Liver (tissue), 9 donors: ENCODE data around the gene TRAFD1. TPM values are rescaled to one million over a fixed set of nuclear protein-coding genes. Genes with fewer than 3 reads are reported as not detected.

ENCODE experiments used
- DNase-seq: peaks from one replicate; pipeline ENCODE4 v3.0.0-alpha.2; 2017; ENCODE audit warnings: low spot score
- H3K27ac ChIP-seq, 2 donors: one replicate each; pipeline ENCODE4 v1.7.0; 2013; ENCODE audit warnings: inconsistent platforms in 2 of 2, low read length in 2 of 2, control low read depth in 1 of 2, low read depth in 1 of 2, mild to moderate bottlenecking in 1 of 2
- H3K27me3 ChIP-seq, 4 donors: one replicate each; pipeline versions ENCODE4 v1.6.1 to v1.7.0; 2013; ENCODE audit warnings: low read length in 3 of 4, inconsistent platforms in 1 of 4, mild to moderate bottlenecking in 1 of 4, moderate library complexity in 1 of 4; ENCODE audit not compliant: control insufficient read depth in 4 of 4, insufficient read depth in 4 of 4
- H3K36me3 ChIP-seq, 4 donors: one replicate each; pipeline versions ENCODE4 v1.6.1 to v1.7.0; 2013; ENCODE audit warnings: low read length in 3 of 4, mild to moderate bottlenecking in 3 of 4, low read depth in 1 of 4, moderate library complexity in 1 of 4; ENCODE audit not compliant: control insufficient read depth in 4 of 4, insufficient read depth in 3 of 4
- H3K4me1 ChIP-seq, 4 donors: one replicate each; pipeline versions ENCODE4 v1.6.1 to v1.7.0; 2013; ENCODE audit warnings: low read length in 3 of 4, mild to moderate bottlenecking in 3 of 4, moderate library complexity in 1 of 4; ENCODE audit not compliant: control insufficient read depth in 4 of 4, insufficient read depth in 4 of 4
- H3K4me3 ChIP-seq, 3 donors: one replicate each; pipeline versions ENCODE4 v1.6.1 to v1.7.0; 2013; ENCODE audit warnings: low read length in 3 of 3, control low read depth in 1 of 3, low read depth in 1 of 3, mild to moderate bottlenecking in 1 of 3
- H3K9ac ChIP-seq, 2 donors: one replicate each; pipeline ENCODE4 v1.7.0; 2013; ENCODE audit warnings: low read length in 2 of 2, mild to moderate bottlenecking in 2 of 2, moderate library complexity in 2 of 2, control low read depth in 1 of 2, low read depth in 1 of 2
- H3K9me3 ChIP-seq, 4 donors: one replicate each; pipeline versions ENCODE4 v1.6.1 to v1.7.0; 2013; ENCODE audit warnings: low read length in 3 of 4; ENCODE audit not compliant: control insufficient read depth in 4 of 4
- CTCF ChIP-seq: fragments of 150-350 bp; IDR thresholded peaks from 2 replicates; pipeline ENCODE4 v1.5.1; 2017; ENCODE audit warnings: improper control_type of control experiment, low read depth, low read length; ENCODE audit not compliant: missing input control
- FOXA2 ChIP-seq: IDR thresholded peaks from 2 replicates; pipeline ENCODE4 v1.6.1; 2016; ENCODE audit warnings: antibody characterized with exemption
- GABPA ChIP-seq, 2 donors: IDR thresholded peaks in 1 of 2; conservative IDR thresholded peaks in 1 of 2; 2 replicates each; pipeline ENCODE4 v1.6.1; 2016; ENCODE audit warnings: antibody characterized with exemption in 2 of 2, mild to moderate bottlenecking in 1 of 2, moderate library complexity in 1 of 2
- HNF4A ChIP-seq, 2 donors: conservative IDR thresholded peaks; 2 replicates each; pipeline ENCODE4 v1.6.1; 2016; ENCODE audit warnings: antibody characterized with exemption in 2 of 2, mild to moderate bottlenecking in 2 of 2
- HNF4G ChIP-seq: IDR thresholded peaks from 2 replicates; pipeline ENCODE4 v1.6.1; 2016; ENCODE audit warnings: antibody characterized with exemption
- NR2F2 ChIP-seq: IDR thresholded peaks from 2 replicates; pipeline ENCODE4 v1.6.1; 2016; ENCODE audit warnings: antibody characterized with exemption
- RXRA ChIP-seq, 2 donors: IDR thresholded peaks; 2 replicates each; pipeline ENCODE4 v1.6.1; 2017 to 2018; ENCODE audit warnings: antibody characterized with exemption in 2 of 2, mild to moderate bottlenecking in 1 of 2
- SP1 ChIP-seq: IDR thresholded peaks from 2 replicates; pipeline ENCODE4 v1.6.1; 2018; ENCODE audit warnings: antibody characterized with exemption, mild to moderate bottlenecking
- TAF1 ChIP-seq: conservative IDR thresholded peaks from 2 replicates; pipeline ENCODE4 v1.6.1; 2016; ENCODE audit warnings: antibody characterized with exemption, mild to moderate bottlenecking
- YY1 ChIP-seq: IDR thresholded peaks from 2 replicates; pipeline ENCODE4 v1.6.1; 2016; ENCODE audit warnings: antibody characterized with exemption, mild to moderate bottlenecking
- WGBS: extraction: QIAGEN DNeasy Blood & Tissue Kit; methylation state at CpG from one replicate; pipeline ENCODE4 v1.1.7; 2013; 5-methylcytosine and 5-hydroxymethylcytosine counted together
- polyA plus RNA-seq, 2 donors: library from polyadenylated mRNA; stranded (reverse) in 1 of 2; unstranded in 1 of 2; fragments of 200-250 nt in 1 of 2; fragments of >200 nt in 1 of 2; fragmentation: Nextera tagmentation in 1 of 2; extraction: Ambion mirVana in 1 of 2; gene quantifications; one replicate each; pipeline versions ENCODE4 v1.2.1 to v1.2.3, GENCODE V29; 2013 to 2015
- total RNA-seq, 2 donors: library from RNA; depleted of rRNA; stranded (reverse); fragments of >200 nt; gene quantifications; one replicate each; pipeline ENCODE4 v1.2.3, GENCODE V29; 2014
- TF ChIP-seq, protein P1 (sequence below): IDR thresholded peaks from 2 replicates; pipeline ENCODE4 v1.6.1; 2016; ENCODE audit warnings: antibody characterized with exemption
- donor health status: healthy.
- donor health status: healthy.
- donor health status: healthy.
- donor health status: healthy.
- donor health status: healthy.

TRAFD1 gene
- total and polyA plus RNA-seq, 4 donors = 7.0 to 19.3 (median 13.2) TPM

GRCh38 chr12:112115259-112116045 lies 9.9 kb upstream of the TRAFD1 start:
- Histone ChIP-seq H3K27me3 (no peaks in the 10 kb centered on the region), H3K9me3 (no peaks in the 10 kb centered on the region), H3K4me3 (no peak overlapping the region), H3K4me1 (peaks cover 0 to 3% (median 0%) of the 10 kb centered on the region in 4 donors), H3K27ac (no peak overlapping the region), H3K9ac (no peak overlapping the region), H3K36me3 (no peaks in the 10 kb centered on the region)
- 94% methylated on average over 6 of the region's 6 CpGs for WGBS
- no peak for DNase-seq
- TF ChIP-seq CTCF (no peak), GABPA (IDR thresholded peaks at IDR 0.05 in 1 of 2, conservative IDR thresholded peaks at IDR 0.05 in 1 of 2) (no peak), RXRA (IDR thresholded peaks at IDR 0.05) (no peak)
- TF ChIP-seq, protein P1, sequence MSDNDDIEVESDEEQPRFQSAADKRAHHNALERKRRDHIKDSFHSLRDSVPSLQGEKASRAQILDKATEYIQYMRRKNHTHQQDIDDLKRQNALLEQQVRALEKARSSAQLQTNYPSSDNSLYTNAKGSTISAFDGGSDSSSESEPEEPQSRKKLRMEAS = no peak

DNA sequence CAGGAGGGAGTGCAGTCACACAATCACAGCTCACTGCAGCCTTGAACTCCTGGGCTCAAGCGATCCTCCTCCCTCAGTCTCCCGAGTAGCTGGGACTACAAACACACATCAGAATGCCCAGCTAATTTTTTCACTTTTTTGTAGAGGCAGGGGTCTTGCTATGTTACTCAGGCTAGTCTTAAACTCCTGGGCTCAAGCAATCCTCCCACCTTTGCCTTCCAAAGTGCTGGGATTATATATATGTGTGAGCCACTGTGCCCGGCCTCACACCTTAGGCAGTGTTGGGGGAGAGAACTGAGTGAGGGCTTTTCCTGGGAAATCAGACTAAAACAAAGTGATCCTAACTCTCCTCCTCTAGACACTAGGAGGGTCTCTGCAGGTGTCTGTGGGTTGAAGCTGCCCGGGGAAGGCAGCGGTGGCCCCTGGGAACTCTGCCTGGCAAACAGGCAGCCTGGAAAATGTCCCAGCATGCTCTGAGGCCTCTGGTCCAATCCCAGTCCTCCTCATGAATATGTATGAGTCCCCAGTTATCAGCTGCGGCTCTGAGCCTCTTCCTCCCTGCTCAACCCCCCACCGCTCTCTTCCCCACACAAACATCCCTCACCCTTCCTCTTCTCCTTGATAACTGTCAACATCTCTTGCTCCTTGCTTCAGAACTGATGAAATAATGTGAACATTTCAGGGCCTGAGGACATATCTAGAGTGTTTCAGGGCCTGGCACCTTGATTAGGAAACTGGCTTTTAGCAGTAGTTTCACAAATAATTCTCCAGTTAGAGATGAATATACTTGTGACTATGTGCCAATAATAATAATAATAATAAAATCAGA lies 8.9 kb upstream of the TRAFD1 start:
- H3K4me1 ChIP-seq = peaks cover 0 to 3% (median 0%) of the 10 kb centered on the region in 4 donors
- peak overlapping the region in 1 of 2 donors; percentile 57 for H3K27ac ChIP-seq
- DNase-seq = peak; percentile 72
- no peaks in the 10 kb centered on the region for H3K9me3 ChIP-seq
- H3K9ac ChIP-seq = peak overlapping the region in 1 of 2 donors; percentile 36
- WGBS = 52% methylated on average over 7 of the region's 7 CpGs
- no peak overlapping the region for H3K4me3 ChIP-seq
- no peak for TF ChIP-seq FOXA2
- TF ChIP-seq SP1 = peak; percentile 30
- no peaks in the 10 kb centered on the region for H3K36me3 ChIP-seq
- H3K27me3 ChIP-seq = no peaks in the 10 kb centered on the region

DNA sequence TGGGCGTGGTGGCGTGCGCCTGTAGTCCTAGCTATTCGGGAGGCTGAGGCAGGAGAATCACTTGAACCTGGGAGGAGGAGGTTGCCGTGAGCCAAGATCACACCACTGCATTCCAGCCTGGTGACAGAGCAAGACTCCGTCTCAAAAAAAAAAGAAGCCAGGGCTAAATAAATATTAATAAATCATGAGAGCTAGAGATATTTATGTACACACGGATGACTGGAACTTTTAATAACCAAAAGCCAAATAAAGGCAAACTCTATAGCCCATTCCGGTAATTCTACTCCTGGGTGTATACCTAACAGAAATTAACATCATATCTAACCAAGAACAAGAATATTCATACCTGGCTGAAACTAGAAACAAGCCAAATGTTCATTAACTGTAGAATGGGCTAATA lies 7.7 kb upstream of the TRAFD1 start:
- WGBS = 92% methylated on average over 8 of the region's 8 CpGs
- no peak overlapping the region for H3K27ac ChIP-seq
- H3K4me3 ChIP-seq = no peak overlapping the region
- no peak for DNase-seq
- TF ChIP-seq HNF4A (conservative IDR thresholded peaks at IDR 0.05) (no peak), TAF1 (no peak), NR2F2 (no peak), YY1 (no peak), HNF4G (no peak), SP1 (no peak)
- H3K4me1 ChIP-seq = peaks cover 0 to 3% (median 0%) of the 10 kb centered on the region in 4 donors
- H3K27me3 ChIP-seq = no peaks in the 10 kb centered on the region
- H3K36me3 ChIP-seq = no peaks in the 10 kb centered on the region
- no peaks in the 10 kb centered on the region for H3K9me3 ChIP-seq
- no peak overlapping the region for H3K9ac ChIP-seq
